ENCODE data around the gene BTRC.

- TF ChIP-seq POLR2A (IDR thresholded peaks at IDR 0.05; ENCODE audit: low read depth, low read length) (no peak), KDM1A (IDR thresholded peaks at IDR 0.05; ENCODE audit: borderline replicate concordance) (no peak), CBFB (IDR thresholded peaks at IDR 0.05; ENCODE audit: low read depth) (no peak)
- TF ChIP-seq, protein P1, sequence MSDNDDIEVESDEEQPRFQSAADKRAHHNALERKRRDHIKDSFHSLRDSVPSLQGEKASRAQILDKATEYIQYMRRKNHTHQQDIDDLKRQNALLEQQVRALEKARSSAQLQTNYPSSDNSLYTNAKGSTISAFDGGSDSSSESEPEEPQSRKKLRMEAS (IDR thresholded peaks at IDR 0.05; ENCODE audit: low read depth, low read length) = no peak
- TF ChIP-seq, protein P2, sequence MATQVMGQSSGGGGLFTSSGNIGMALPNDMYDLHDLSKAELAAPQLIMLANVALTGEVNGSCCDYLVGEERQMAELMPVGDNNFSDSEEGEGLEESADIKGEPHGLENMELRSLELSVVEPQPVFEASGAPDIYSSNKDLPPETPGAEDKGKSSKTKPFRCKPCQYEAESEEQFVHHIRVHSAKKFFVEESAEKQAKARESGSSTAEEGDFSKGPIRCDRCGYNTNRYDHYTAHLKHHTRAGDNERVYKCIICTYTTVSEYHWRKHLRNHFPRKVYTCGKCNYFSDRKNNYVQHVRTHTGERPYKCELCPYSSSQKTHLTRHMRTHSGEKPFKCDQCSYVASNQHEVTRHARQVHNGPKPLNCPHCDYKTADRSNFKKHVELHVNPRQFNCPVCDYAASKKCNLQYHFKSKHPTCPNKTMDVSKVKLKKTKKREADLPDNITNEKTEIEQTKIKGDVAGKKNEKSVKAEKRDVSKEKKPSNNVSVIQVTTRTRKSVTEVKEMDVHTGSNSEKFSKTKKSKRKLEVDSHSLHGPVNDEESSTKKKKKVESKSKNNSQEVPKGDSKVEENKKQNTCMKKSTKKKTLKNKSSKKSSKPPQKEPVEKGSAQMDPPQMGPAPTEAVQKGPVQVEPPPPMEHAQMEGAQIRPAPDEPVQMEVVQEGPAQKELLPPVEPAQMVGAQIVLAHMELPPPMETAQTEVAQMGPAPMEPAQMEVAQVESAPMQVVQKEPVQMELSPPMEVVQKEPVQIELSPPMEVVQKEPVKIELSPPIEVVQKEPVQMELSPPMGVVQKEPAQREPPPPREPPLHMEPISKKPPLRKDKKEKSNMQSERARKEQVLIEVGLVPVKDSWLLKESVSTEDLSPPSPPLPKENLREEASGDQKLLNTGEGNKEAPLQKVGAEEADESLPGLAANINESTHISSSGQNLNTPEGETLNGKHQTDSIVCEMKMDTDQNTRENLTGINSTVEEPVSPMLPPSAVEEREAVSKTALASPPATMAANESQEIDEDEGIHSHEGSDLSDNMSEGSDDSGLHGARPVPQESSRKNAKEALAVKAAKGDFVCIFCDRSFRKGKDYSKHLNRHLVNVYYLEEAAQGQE (IDR thresholded peaks at IDR 0.05; ENCODE audit: low read depth, low read length) = no peak
These were observed 226.8 kb downstream of the BTRC start for GRCh38 chr10:101580486-101581399.

Data from GM12878 (cell line).